Hippocampal formation (tissue), 2 donors: Measurements from ENCODE around the gene SCGB2B2.
"Not testable (repeated sequence)": the region's sequence is repeated elsewhere in the genome, so short reads cannot be mapped to it uniquely, and the experiment has no call there.

ENCODE experiments used
- DNase-seq, 2 donors: peaks; one replicate each; lab custom pipeline; 2025; lab: John Stamatoyannopoulos, UW

Gene SCGB2B2

GRCh38 chr19:34669305-34669704 is 7.7 kb downstream of the SCGB2B2 start:
- no peak for DNase-seq

- not testable (repeated sequence) for DNase-seq
Measured at GRCh38 chr19:34668690-34669089, 8.3 kb downstream of the SCGB2B2 start.

GRCh38 chr19:34668077-34668689 is 8.8 kb downstream of the SCGB2B2 start:
- not testable (repeated sequence) for DNase-seq

- no peak for DNase-seq
Measured at GRCh38 chr19:34667349-34668076, 9.4 kb downstream of the SCGB2B2 start.

- no peak for DNase-seq
Measured at GRCh38 chr19:34666958-34667265, 10.0 kb downstream of the SCGB2B2 start.

GRCh38 chr19:34666200-34666957 is 10.6 kb downstream of the SCGB2B2 start:
- DNase-seq: no peak

GRCh38 chr19:34665275-34665674 is 11.7 kb downstream of the SCGB2B2 start:
- not testable (repeated sequence) for DNase-seq

- DNase-seq: no peak
Measured at GRCh38 chr19:34664870-34665269, 12.1 kb downstream of the SCGB2B2 start.

GRCh38 chr19:34664168-34664567 is 12.8 kb downstream of the SCGB2B2 start:
- DNase-seq: no peak

- no peak for DNase-seq
Measured at GRCh38 chr19:34662919-34663318, 14.0 kb downstream of the SCGB2B2 start.

- no peak for DNase-seq
Measured at GRCh38 chr19:34661357-34661756, 15.6 kb downstream of the SCGB2B2 start.

- no peak for DNase-seq
Measured at GRCh38 chr19:34655651-34656050, 21.3 kb downstream of the SCGB2B2 start.

GRCh38 chr19:34654796-34655195 is 22.2 kb downstream of the SCGB2B2 start:
- no peak for DNase-seq

- no peak for DNase-seq
Measured at GRCh38 chr19:34651747-34652146, 25.2 kb downstream of the SCGB2B2 start.

- DNase-seq: no peak
Measured at GRCh38 chr19:34649886-34650543, 26.9 kb downstream of the SCGB2B2 start.

- DNase-seq: no peak
Measured at GRCh38 chr19:34645551-34645950, 31.4 kb downstream of the SCGB2B2 start.

- DNase-seq: no peak
Measured at GRCh38 chr19:34644991-34645461, 31.9 kb downstream of the SCGB2B2 start.

- DNase-seq: no peak
Measured at GRCh38 chr19:34642241-34642640, 34.7 kb downstream of the SCGB2B2 start.

- DNase-seq: peak; percentile 12 to 71
Measured at GRCh38 chr19:34639491-34640085, 37.4 kb downstream of the SCGB2B2 start.

GRCh38 chr19:34633802-34634201 is 43.2 kb downstream of the SCGB2B2 start:
- no peak for DNase-seq
